GM04504 (cell line): Measurements from ENCODE around the gene ZNF491.
"Not testable (repeated sequence)": the region's sequence is repeated elsewhere in the genome, so short reads cannot be mapped to it uniquely, and the experiment has no call there.

Experiments
- DNase-seq: peaks from one replicate; pipeline ENCODE4 v3.0.0-alpha.2; 2012; ENCODE audit warnings: low read depth

The ZNF491 gene

DNA sequence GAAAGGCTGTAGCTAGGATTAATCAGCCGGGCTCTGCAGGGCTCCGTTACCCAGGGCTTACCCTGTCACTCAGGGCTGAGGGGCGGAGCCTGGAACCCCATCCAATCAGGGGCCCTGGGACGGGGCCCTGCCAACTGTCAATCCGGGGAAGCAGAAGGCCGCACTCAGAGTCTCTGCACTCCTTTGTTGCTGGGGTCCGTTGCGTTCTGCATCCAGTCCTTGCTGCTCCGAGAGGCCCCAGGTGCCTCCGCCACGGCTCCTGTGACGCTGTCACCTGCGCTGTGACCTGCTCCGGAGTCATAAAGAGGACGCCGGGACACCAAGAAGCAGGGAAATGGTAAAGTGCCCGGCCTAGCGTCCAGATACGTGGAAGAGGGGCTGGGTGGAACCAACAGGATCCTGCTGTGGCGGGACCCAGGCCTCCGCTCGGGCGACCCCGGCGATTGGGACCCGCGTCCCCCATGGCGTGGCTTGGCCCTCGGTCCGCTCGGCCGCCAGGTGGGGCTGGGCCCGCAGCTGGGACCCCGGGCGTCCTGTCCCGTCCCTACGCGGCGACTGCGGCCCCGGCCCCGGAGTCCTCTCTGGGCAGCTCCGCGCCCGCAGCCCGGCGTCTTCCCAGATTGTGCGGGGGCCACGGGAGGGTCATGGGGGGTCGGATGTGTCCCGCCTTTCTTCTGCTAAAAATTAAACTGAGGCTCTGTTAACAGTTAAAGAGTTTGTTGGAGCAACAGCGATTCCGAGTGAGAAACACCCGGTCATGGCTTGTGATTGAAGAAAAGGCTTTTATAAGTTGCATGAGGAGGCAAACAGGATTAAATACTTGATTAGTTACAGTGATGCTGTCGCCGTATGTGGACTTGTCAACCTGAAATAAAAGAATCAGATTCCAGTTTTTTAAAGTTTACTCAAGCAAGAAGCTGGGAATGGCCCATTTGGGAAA is at the start of gene ZNF491:
Gene ZNF491, plus strand, starts transcription at position 133 of the 940 bp plus-strand sequence. CDS start 7,431 bp downstream, outside the sequence.
- DNase-seq = peak; percentile 76

DNA sequence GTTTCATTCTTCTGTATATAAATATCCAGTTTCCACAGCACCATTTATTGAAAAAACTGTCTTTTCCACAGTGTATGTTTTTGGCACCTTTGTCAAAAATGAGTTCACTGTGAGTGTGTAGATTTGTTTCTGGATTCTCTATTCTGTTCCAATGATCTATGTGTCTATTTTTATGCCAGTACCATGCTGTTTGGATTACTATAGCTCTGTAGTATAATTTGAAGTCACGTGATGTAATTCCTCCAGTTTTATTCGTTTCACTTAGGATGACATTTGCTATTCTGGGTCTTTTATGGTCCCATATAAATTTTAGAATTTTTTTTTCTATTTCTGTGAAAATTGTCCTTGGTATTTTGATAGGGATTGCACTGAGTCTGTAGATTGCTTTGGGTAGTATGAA is 48.6 kb upstream of the ZNF491 start:
- DNase-seq = no peak

DNA sequence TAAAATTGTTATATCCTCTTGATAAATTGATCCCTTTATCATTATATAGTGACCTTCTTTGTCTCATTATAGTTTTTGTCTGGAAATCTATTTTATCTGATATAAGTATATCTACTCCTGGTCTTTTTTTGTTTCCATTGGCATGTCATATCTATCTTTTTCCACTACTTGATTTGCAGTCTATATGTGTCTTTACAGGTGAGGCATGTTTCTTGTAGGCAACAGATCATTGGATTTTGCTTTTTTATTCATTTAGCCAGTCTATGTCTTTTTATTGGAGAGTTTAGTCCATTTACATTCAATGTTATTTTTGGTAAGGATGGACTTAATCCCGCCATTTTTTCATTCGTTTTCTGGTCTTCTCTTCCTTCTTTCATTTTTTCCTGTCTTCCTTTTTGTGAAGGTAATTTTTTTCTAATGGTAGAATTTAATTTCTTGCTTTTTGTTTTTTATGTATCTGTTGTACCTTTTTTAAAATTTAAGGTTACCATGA is 46.0 kb upstream of the ZNF491 start:
- DNase-seq = no peak

DNA sequence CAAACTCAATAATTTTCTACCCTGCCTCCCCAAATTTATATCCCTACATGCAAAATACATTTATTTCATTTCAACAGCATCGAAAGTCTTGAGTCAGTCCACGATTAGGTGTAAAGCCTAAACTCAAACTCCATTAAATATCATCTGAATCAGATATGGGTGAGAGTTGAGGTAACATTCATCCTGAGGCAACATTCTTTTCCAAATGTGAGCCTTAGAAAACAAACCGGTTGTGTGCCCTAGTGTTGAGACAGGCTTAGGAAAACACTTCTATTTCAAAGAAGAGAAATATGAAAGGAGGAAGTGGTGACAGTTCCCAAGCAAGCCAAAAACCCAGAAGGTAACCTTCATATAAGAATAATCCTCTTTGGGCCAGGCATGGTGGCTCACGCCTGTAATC is 43.7 kb upstream of the ZNF491 start:
- DNase-seq = no peak

DNA sequence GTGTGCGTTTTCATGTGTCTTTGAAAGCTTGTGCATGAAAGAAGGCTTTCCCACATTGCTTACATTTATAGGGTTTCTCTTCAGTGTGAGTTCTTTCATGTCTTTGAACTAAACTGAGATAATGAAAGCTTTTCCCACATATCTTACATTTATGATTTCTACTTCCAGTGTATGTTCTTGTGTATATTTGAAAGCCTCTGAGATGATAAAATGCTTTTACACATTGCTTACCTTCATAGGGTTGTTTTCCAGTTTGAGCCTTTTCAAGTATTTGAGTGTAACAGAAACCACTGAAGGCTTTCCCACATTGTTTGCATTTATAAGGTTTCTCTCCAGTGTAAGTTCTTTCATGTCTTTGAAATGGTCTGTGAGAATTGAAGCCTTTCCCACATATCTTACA is 41.4 kb upstream of the ZNF491 start:
- no peak for DNase-seq

DNA sequence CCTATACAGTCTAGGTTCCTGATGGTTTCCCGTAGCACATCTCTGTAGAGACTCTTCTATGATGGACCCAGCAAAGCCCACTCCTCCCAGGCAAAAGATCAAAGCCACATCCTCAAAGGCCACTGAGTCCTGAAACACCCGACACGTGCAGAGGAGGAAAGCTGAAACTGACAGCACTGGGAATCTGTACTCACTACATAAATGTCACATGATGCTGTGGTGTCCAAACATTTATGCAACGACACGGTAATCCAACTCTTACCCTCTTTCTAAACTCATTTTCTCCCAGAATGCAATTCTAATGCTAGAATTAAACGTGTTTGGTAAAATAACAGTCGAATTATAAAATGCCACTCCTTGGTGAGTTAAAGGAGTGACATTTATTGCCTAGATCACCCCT is 38.5 kb upstream of the ZNF491 start:
- DNase-seq = no peak

DNA sequence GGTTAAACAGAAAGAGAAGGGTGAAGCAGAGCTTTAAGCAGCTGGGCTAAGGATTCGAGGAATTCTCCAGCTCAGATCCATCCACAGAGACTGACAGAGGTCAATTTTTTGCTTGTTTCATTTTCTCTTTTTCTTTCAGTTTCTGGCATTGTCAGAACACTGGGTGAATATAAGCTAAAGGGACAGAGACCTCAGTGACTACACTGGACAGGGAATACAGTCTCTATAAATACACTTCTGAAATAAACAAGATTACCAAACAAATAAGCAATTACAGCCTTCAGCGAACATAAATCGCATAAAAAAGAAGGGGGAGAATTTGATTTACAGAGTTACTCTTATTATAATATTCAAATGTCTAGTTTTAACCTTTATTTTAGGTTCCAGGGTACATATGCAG is 35.2 kb upstream of the ZNF491 start:
- DNase-seq = no peak

DNA sequence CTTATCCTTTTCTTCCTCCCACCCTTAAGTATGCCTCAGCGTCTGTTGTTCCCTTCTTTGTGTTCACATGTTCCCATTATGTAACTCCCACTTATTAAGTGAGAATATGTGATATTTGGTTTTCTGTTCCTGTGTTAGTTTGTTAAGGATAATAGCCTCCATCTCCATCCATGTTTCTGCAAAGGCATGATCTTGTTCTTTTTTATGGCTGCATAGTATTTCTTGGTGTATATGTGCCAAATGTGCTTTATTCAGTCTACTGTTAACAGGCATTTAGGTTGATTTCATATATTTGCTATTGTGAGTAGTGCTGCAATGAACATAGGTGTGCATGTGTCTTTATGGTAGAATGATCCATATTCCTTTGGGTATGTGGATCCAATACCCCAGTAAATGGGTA is 34.7 kb upstream of the ZNF491 start:
- DNase-seq = no peak

DNA sequence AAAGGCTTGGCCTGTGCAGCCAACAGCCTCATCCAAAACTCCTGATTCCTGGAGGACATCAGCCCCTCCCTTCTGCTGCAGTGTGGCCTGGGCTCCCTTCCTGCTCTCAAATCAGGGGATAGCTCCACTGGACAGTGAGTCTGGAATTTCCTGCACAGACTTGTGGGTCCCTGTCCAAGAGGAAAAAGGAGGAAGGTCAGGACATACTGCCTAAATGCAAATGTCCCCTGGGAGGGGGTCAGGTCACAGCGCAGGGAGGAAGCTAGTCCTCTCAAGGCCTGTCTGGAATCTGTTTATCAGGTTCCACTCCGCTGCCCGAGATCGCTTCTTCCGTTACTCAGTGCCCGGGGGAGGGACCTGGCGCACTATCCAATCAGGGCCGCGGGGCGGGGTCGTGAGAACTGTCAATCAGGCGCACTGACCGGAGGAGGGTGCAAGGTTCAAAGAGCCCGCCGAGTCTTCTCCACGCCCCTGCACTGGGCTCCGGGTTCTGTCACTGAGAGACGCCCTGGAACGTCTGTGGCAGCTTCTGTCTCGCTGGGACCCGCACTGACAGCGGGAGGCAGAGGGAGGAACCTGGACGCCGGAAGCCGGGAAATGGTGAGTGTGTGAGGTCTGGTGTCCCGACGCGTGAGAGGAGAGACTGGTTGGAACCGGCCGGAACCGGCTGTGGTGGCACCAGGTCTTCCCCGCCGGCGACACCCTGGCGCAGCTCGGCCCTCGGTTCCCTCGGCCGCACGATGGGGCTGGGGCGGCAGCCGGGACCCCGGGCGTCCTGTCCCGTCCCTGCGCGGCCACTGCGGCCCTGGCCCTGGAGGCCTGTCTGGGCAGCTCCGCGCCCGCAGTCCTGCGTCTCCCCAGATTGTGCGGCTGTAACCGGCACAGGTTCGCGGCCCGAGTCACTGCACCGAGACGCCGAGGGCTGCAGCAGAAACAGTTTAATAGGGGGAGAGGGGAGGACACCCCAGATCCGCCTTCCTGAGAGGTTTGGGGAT is 31.4 kb upstream of the ZNF491 start, which contains the start of gene ZNF441:
Gene ZNF441, plus strand, starts transcription at position 404 of the 995 bp plus-strand sequence. Its CDS starts 194 bp downstream, at position 598.
- DNase-seq = peak; percentile 90

DNA sequence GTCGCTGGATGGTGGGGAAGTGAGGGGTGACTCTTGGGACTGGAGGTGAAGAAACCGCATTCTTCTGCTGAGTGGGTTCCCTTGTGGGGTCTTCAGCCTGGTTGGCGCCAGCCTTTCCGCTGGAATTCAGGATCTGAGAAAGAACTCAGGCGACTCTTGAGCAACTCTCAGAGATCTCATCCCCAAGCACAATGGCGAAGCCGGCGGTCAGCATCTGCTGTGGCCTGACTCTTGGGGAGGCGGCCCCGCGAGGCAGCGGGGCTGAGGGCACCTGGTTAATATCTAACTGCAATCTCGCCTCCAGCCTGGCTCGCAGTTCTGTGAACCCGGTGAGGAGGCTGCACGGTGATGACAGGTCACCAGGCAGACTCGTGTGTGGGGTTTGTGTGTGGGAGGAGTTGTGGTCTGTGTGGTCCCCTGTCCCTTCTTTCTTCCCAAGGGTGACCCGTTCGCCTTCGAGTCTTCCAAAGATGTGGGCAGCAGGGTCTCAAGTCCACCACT is 30.6 kb upstream of the ZNF491 start:
- peak; percentile 22 for DNase-seq

DNA sequence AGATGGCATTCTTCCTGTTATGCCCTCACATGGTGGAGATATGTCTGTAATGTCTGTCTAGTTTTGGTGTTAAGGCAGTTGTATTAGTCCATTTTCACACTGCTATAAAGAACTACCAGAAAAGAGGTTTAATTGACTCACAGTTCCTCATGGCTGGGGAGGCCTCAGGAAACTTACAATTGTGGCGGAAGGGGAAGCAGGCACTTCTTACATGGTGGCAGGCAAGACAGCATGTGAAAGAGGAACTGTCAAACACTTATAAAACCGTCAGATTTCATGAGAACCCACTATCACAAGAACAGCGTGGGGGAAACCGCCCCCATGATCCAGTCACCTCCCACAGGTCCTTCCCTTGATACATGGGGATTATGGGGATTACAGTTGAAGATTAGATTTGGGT is 28.3 kb upstream of the ZNF491 start:
- no peak for DNase-seq

DNA sequence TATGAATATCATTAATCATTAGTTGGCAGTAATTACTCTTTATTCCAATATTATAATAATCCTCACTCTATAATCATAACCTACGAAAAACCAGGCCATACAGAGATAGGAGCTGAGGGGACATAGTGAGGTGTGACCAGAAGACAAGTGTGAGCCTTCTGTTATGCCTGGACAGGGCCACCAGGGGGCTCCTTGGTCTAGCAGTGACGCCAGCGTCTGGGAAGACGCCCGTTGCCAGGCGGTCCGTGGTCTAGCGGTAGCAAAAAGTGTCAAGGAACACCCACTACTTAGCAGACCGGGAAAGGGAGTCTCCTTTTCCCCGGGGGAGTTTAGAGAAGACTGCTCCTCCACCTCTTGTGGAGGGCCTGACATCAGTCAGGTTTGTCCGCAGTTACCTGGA is 26.8 kb upstream of the ZNF491 start:
- not testable (repeated sequence) for DNase-seq

DNA sequence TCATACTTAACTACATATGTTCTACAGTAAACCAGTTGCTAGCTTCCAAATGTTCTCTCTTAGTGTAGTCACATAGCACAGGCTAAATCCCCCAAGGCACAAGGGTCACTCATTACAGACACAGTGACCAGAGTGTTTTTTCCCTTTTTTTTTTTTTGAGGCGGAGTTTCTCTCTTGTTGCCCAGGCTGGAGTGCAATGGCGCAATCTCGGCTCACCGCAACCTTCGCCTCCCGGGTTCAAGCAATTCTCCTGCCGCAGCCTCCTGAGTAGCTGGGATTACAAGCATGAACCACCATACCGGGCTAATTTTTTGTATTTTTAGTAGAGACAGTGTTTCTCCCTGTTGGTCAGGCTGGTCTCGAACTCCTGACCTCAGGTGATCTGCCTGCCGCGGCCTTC is 21.7 kb upstream of the ZNF491 start:
- not testable (repeated sequence) for DNase-seq

DNA sequence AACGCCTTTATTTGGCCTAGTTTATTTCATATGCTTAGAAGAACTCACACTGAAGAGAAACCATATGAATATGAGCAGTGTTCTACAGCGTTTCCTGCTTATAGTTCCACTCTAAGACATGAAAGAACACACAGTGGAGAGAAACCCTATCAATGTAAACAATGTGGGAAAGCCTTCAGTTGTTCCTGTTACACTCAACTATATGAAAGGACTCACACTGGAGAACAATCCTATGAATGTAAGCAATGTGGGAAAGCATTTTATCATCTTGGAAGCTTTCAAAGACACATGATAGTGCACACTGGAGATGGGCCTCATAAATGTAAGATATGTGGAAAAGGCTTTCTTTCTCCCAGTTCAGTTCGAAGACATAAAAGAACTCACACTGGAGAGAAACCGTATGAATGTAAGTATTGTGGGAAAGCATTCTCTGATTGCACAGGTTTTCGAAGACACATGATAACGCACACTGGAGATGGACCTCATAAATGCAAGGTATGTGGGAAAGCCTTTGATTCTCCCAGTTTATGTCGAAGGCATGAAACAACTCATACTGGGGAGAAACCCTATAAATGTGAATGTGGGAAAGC is 17.8 kb upstream of the ZNF491 start:
- DNase-seq = no peak

DNA sequence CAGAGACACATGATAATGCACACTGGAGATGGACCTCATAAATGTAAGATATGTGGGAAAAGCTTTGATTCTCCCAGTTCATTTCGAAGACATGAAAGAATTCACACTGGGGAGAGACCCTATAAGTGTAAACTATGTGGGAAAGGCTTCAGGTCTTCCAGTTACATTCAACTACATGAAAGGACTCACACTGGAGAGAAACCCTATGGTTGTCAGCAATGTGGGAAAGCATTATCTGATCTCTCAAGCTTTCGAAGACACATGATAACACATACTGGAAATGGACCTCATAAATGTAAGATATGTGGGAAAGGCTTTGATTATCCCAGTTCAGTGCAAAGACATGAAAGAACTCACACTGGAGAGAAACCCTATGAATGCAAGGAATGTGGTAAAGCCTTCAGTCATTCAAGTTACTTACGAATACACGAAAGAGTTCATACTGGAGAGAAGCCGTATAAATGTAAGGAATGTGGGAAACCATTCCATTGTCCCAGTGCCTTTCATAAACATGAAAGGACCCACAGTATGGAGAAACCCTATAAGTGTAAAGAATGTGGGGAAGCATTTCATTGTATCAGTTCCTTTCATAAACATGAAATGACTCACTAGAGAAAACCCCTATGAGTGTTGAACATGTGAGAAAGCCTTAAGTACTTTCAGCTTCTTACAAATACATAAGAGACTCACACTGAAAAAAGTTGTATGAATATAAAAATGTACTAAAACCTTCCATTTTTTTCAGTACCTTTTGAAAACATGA is 16.8 kb upstream of the ZNF491 start:
- DNase-seq = no peak

DNA sequence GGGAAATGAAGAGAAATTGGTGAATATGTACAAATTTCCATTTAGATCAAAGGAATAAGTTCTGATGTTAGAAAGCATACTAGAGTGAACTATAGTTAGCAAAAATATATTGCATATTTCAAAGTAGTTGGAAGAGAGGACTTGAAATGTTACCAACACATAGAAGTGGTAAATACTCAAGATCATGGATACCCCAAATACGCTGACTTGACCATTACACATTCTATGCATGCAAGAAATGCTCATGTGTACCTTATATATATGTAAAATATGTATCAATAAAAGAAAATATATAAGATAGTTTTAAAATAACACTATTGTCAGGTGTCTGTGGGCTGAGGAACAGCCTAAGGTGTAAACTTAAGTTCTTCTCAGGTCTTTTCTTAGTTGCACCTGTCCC is 14.6 kb upstream of the ZNF491 start:
- no peak for DNase-seq

DNA sequence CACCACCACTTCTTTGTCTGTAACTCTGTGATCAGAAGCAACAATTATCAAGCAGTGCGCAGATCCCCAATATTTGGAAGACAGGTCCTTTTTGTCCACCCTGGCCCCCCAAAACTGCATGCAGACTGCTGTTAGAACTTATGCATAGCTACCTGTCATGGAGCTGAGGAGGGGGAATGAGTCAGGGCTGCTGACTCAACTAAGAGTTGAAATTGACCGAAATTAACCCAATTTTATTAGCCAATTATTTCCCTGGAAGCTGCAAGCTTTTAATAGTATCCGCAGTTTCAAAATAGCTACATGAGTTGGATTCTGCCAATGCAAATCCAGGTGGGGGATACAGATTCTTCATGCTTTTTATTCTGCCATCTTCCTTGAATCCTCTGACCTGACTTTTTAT is 14.0 kb upstream of the ZNF491 start:
- DNase-seq = no peak

DNA sequence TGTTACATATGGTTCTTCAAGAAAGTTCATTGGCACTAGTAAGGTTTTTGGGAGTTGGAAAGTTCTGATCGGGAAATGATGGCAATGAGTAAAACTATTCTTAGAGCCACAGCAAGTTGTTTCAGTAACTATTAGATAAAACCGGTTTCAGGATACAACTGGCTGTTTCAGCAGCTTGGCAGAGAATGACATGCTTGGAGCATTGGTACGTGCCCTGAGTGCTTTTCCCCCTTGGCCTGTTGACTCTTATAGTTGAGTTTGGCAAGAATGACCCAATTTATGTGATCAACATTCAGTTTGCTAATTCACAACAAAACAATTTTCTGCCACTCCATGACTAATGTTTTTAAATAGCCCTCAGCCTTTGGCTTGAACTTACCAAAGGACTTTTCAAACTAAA is 10.8 kb upstream of the ZNF491 start:
- DNase-seq = no peak

DNA sequence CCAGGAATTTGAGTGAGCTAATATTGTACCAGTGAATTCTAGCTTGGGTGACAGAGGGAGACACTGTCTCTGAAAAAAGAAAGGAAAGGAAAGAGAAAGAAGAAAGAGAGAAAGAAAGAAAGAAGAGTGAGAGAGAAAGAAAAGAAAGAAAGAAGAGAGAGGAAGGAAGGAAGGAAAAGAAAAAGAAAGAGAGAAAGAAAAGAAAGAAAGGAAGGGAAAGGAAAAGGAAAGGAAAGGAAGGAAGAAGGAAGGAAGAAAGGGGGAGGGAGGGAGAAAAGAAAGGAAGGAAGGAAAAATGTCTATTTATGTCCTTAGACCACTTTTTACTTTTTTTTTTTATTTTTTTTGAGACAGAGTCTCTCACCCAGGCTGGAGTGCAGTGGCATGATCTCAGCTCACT is 5.4 kb upstream of the ZNF491 start:
- no peak for DNase-seq

DNA sequence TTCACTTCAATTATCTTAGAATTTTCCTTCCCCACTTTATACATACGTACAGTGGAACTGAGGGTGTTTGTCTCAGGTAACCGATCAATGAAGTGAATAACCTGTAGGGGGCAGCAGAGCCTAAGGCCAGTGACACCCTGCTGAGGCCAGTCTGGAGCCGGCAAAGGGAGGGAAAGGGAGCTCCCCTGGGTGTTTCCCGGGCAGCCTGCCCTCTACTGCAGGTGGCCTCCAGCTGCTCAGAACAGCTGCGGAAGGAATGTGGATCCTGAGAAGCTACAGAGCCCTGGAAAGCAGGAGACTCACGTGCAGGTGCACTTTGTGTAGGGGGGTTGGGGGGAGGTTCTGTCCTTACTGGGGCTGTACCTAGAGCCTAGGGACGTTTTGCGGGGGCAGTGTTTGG is 832 bp upstream of the ZNF491 start:
- peak; percentile 81 for DNase-seq
